Measurements from ENCODE around the gene ARSA.

DNA sequence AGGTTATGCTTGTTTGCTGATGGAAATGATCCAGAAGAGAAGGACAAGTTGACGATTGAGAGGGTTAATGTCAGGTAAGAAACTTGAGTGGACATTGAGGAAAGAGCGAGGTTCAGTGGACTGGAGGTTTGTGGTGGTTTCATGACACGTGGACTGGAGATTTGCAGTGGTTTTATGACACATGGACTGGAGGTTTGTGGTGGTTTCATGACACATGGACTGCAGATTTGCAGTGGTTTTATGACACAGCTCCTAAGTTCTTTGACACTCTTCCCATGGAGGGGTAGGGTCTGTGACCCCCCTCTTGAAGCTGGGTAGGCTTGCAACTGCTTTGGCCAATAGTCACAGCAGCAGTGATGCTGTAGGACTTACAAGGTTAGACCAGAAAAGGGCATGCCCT is 32.8 kb downstream of the ARSA start:
- TF ChIP-seq, protein P1, sequence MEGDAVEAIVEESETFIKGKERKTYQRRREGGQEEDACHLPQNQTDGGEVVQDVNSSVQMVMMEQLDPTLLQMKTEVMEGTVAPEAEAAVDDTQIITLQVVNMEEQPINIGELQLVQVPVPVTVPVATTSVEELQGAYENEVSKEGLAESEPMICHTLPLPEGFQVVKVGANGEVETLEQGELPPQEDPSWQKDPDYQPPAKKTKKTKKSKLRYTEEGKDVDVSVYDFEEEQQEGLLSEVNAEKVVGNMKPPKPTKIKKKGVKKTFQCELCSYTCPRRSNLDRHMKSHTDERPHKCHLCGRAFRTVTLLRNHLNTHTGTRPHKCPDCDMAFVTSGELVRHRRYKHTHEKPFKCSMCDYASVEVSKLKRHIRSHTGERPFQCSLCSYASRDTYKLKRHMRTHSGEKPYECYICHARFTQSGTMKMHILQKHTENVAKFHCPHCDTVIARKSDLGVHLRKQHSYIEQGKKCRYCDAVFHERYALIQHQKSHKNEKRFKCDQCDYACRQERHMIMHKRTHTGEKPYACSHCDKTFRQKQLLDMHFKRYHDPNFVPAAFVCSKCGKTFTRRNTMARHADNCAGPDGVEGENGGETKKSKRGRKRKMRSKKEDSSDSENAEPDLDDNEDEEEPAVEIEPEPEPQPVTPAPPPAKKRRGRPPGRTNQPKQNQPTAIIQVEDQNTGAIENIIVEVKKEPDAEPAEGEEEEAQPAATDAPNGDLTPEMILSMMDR (IDR thresholded peaks at IDR 0.05 in 4 of 5, conservative IDR thresholded peaks at IDR 0.05 in 1 of 5): no peak
- TF ChIP-seq POLR2A (IDR thresholded peaks at IDR 0.05): no peak
